LNCAP (cell line): ENCODE measurements around the gene LZIC.

Experiments
- TF ChIP-seq, protein P1 (sequence below): fragments of 450-650 bp; IDR thresholded peaks from 2 replicates; pipeline ENCODE4 v1.5.1; 2017; ENCODE audit warnings: mild to moderate bottlenecking

Gene LZIC

DNA sequence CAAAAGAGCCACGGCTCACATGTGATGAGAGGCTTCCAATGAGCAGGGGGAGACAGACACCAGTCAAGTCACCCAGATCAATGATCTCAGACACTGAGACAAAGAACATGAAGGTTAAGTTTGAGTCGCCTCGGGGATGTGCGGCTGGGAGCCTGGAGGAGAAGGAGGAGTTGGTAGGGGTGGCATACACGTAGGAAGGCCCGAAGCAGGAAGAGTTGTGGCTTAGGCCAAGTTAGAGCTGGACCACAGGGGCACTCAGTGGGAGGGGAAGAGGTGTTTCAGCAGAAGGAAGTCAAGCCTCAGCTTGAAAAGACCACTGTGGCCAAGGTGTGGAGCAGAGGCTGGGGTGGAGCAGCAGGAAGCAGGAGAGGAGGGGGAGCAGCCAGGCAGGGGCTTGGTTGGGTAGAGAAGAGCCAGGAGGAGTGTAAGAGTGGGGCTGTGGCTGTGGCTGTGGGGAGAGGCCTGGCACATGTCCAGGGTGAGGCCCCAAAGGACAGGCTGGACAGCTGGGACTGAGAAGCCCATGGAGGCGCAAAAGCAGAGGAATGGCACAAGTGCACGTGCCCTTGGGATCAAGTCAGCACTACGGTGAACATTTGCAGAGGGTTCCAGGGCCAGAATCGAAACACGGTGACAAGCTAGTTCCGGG is 60.8 kb downstream of the LZIC start:
- TF ChIP-seq, protein P1, sequence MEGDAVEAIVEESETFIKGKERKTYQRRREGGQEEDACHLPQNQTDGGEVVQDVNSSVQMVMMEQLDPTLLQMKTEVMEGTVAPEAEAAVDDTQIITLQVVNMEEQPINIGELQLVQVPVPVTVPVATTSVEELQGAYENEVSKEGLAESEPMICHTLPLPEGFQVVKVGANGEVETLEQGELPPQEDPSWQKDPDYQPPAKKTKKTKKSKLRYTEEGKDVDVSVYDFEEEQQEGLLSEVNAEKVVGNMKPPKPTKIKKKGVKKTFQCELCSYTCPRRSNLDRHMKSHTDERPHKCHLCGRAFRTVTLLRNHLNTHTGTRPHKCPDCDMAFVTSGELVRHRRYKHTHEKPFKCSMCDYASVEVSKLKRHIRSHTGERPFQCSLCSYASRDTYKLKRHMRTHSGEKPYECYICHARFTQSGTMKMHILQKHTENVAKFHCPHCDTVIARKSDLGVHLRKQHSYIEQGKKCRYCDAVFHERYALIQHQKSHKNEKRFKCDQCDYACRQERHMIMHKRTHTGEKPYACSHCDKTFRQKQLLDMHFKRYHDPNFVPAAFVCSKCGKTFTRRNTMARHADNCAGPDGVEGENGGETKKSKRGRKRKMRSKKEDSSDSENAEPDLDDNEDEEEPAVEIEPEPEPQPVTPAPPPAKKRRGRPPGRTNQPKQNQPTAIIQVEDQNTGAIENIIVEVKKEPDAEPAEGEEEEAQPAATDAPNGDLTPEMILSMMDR = no peak

DNA sequence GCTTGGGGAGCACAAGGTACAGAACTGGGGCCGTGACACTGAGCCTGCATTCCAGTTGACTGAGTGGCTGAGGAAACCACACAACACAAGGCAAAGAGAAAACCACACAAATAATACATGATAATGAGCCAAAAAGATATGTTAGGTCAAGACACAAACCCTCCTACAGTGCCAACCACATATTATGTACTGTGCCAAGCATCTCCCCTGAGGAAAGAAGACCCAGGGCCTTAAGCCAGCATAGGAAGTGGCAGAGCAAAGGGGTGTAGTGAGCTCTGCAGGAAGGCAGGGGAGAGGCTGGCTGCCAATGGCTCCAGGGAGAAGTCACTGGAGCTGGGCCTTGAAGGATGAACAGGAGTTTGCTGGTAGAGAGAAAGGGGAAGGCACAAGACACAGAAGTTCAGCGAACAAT is 61.3 kb downstream of the LZIC start:
- TF ChIP-seq, protein P1 = no peak
